GM12872 (cell line): Measurements from ENCODE around the gene TMEM11.

Source experiments
- CTCF ChIP-seq: IDR thresholded peaks from 3 replicates; pipeline ENCODE4 v1.5.1; 2011; ENCODE audit warnings: low read depth, mild to moderate bottlenecking, low read length, moderate library complexity; ENCODE audit not compliant: insufficient read depth

TMEM11 gene

GRCh38 chr17:21202512-21202911 lies 11.4 kb downstream of the TMEM11 start:
- no peak for TF ChIP-seq CTCF

GRCh38 chr17:21201874-21202273 lies 12.1 kb downstream of the TMEM11 start:
- no peak for TF ChIP-seq CTCF

GRCh38 chr17:21201298-21201595 lies 12.7 kb downstream of the TMEM11 start:
- no peak for TF ChIP-seq CTCF

- TF ChIP-seq CTCF: no peak
Measured at GRCh38 chr17:21200590-21201297, 13.2 kb downstream of the TMEM11 start.

GRCh38 chr17:21199856-21200255 lies 14.1 kb downstream of the TMEM11 start:
- TF ChIP-seq CTCF: no peak

GRCh38 chr17:21199311-21199710 lies 14.7 kb downstream of the TMEM11 start:
- no peak for TF ChIP-seq CTCF

- no peak for TF ChIP-seq CTCF
Measured at GRCh38 chr17:21198411-21198810, 15.6 kb downstream of the TMEM11 start.
